Fibroblast of peridontal ligament (primary cell): ENCODE results near the gene CDC7.

Experiments used
- DNase-seq: peaks from one replicate; pipeline ENCODE4 v3.0.0-alpha.2; 2010; ENCODE audit errors: extremely low read depth

The CDC7 gene

GRCh38 chr1:91548376-91549040, 47.9 kb downstream of the CDC7 start:
- DNase-seq = no peak

GRCh38 chr1:91549041-91549735, 48.5 kb downstream of the CDC7 start:
- no peak for DNase-seq

- no peak for DNase-seq
Observed at GRCh38 chr1:91550961-91551360, 50.3 kb downstream of the CDC7 start.

- peak; percentile 52 for DNase-seq
Observed at GRCh38 chr1:91552091-91552490, 51.4 kb downstream of the CDC7 start.

- no peak for DNase-seq
Observed at GRCh38 chr1:91552596-91552995, 51.9 kb downstream of the CDC7 start.

GRCh38 chr1:91553177-91553591, 52.5 kb downstream of the CDC7 start:
- DNase-seq = peak; percentile 94

- DNase-seq = no peak
Observed at GRCh38 chr1:91555074-91555730, 54.6 kb downstream of the CDC7 start.

- peak; percentile 91 for DNase-seq
Observed at GRCh38 chr1:91555821-91556531, 55.3 kb downstream of the CDC7 start.

GRCh38 chr1:91556556-91556955, 55.9 kb downstream of the CDC7 start:
- no peak for DNase-seq

- no peak for DNase-seq
Observed at GRCh38 chr1:91557039-91557690, 56.5 kb downstream of the CDC7 start.

- DNase-seq = no peak
Observed at GRCh38 chr1:91557826-91558225, 57.2 kb downstream of the CDC7 start.

GRCh38 chr1:91559046-91559750, 58.5 kb downstream of the CDC7 start:
- DNase-seq = no peak

GRCh38 chr1:91559838-91560565, 59.4 kb downstream of the CDC7 start:
- no peak for DNase-seq

GRCh38 chr1:91564888-91565701, 64.4 kb downstream of the CDC7 start:
- peak; percentile 90 for DNase-seq

GRCh38 chr1:91567583-91567982, 66.9 kb downstream of the CDC7 start:
- DNase-seq = no peak

GRCh38 chr1:91568261-91568660, 67.6 kb downstream of the CDC7 start:
- no peak for DNase-seq

- peak; percentile 95 for DNase-seq
Observed at GRCh38 chr1:91569411-91570119, 68.9 kb downstream of the CDC7 start.

- no peak for DNase-seq
Observed at GRCh38 chr1:91570120-91570448, 69.4 kb downstream of the CDC7 start.

- DNase-seq = no peak
Observed at GRCh38 chr1:91572044-91572443, 71.4 kb downstream of the CDC7 start.
